H9 (cell line): Measurements from ENCODE around the gene MAPK14. TPM values are rescaled to one million over a fixed set of nuclear protein-coding genes. Genes with fewer than 3 reads are reported as not detected.

Experiments used
- DNase-seq: peaks from one replicate; pipeline ENCODE4 v3.0.0-alpha.2; 2017
- H2AFZ ChIP-seq: one replicate; pipeline ENCODE4 v1.6.1; 2013; ENCODE audit warnings: mild to moderate bottlenecking, low read length, control low read depth, moderate library complexity
- H2AK5ac ChIP-seq: 2 replicates; pipeline ENCODE4 v1.6.1; 2013; ENCODE audit warnings: low read length, control low read depth, mixed read lengths; ENCODE audit not compliant: insufficient read length
- H2BK120ac ChIP-seq: one replicate; pipeline ENCODE4 v1.6.1; 2013; ENCODE audit warnings: low read depth, mild to moderate bottlenecking, low read length, control low read depth, inconsistent platforms; ENCODE audit not compliant: poor library complexity, severe bottlenecking
- H2BK12ac ChIP-seq: 2 replicates; pipeline ENCODE4 v1.6.1; 2013; ENCODE audit warnings: low read length, control low read depth, mixed read lengths, low read depth; ENCODE audit not compliant: insufficient read length
- H2BK15ac ChIP-seq: 2 replicates; pipeline ENCODE4 v1.6.1; 2013; ENCODE audit warnings: low read depth, low read length, control low read depth
- H2BK20ac ChIP-seq: one replicate; pipeline ENCODE4 v1.6.1; 2013; ENCODE audit warnings: low read depth, mild to moderate bottlenecking, low read length, control low read depth, inconsistent platforms; ENCODE audit not compliant: poor library complexity, severe bottlenecking
- H2BK5ac ChIP-seq: 2 replicates; pipeline ENCODE4 v1.6.1; 2013; ENCODE audit warnings: low read length, control low read depth, mixed read lengths; ENCODE audit not compliant: insufficient read length
- H3K14ac ChIP-seq: 2 replicates; pipeline ENCODE4 v1.6.1; 2013; ENCODE audit warnings: low read length, control low read depth; ENCODE audit not compliant: insufficient read depth
- H3K18ac ChIP-seq: 2 replicates; pipeline ENCODE4 v1.6.1; 2013; ENCODE audit warnings: low read depth, mild to moderate bottlenecking, mixed read lengths, low read length, control low read depth; ENCODE audit not compliant: insufficient read length
- H3K23ac ChIP-seq: 2 replicates; pipeline ENCODE4 v1.6.1; 2013; ENCODE audit warnings: low read length, control low read depth, mixed read lengths, low read depth; ENCODE audit not compliant: insufficient read length
- H3K23me2 ChIP-seq: 2 replicates; pipeline ENCODE4 v1.6.1; 2013; ENCODE audit warnings: low read depth, mild to moderate bottlenecking, mixed read lengths, low read length, control low read depth; ENCODE audit not compliant: insufficient read length, poor library complexity, severe bottlenecking
- H3K27ac ChIP-seq: 2 replicates; pipeline ENCODE4 v1.5.1; 2013; ENCODE audit warnings: low read length, control low read depth, mixed read lengths, low read depth; ENCODE audit not compliant: insufficient read length
- H3K27me3 ChIP-seq: 2 replicates; pipeline ENCODE4 v1.6.1; 2013; ENCODE audit warnings: low read length, control low read depth, inconsistent platforms; ENCODE audit not compliant: insufficient read depth
- H3K4ac ChIP-seq: 2 replicates; pipeline ENCODE4 v1.6.1; 2013; ENCODE audit warnings: low read depth, mild to moderate bottlenecking, control low read depth, inconsistent platforms, low read length, moderate library complexity
- H3K4me1 ChIP-seq: 2 replicates; pipeline ENCODE4 v1.6.1; 2013; ENCODE audit warnings: low read length, control low read depth, inconsistent platforms; ENCODE audit not compliant: insufficient read depth
- H3K4me2 ChIP-seq: 2 replicates; pipeline ENCODE4 v1.6.1; 2013; ENCODE audit warnings: low read length, control low read depth, mixed read lengths; ENCODE audit not compliant: insufficient read length, insufficient read depth
- H3K56ac ChIP-seq: 2 replicates; pipeline ENCODE4 v1.6.1; 2013; ENCODE audit warnings: low read depth, mild to moderate bottlenecking, mixed read lengths, low read length, control low read depth; ENCODE audit not compliant: insufficient read length
- H3K79me1 ChIP-seq: 2 replicates; pipeline ENCODE4 v1.6.1; 2013; ENCODE audit warnings: low read depth, mild to moderate bottlenecking, moderate library complexity, low read length, control low read depth, inconsistent platforms; ENCODE audit not compliant: insufficient read depth, poor library complexity, severe bottlenecking
- H3K79me2 ChIP-seq: 2 replicates; pipeline ENCODE4 v1.6.1; 2013; ENCODE audit warnings: low read length, control low read depth, inconsistent platforms; ENCODE audit not compliant: insufficient read depth
- H3K9ac ChIP-seq: 2 replicates; pipeline ENCODE4 v1.6.1; 2013; ENCODE audit warnings: low read length, control low read depth, mixed read lengths; ENCODE audit not compliant: insufficient read length; ENCODE audit errors: extremely low read depth
- H3K9me3 ChIP-seq: one replicate; pipeline ENCODE4 v1.6.1; 2013; ENCODE audit warnings: low read depth, low read length, inconsistent platforms; ENCODE audit not compliant: control insufficient read depth
- H3T11ph ChIP-seq: one replicate; pipeline ENCODE4 v1.6.1; 2013; ENCODE audit warnings: mild to moderate bottlenecking, low read length, control low read depth, inconsistent platforms
- H4K20me1 ChIP-seq: one replicate; pipeline ENCODE4 v1.6.1; 2013; ENCODE audit not compliant: control insufficient read depth, insufficient read length, insufficient read depth
- H4K5ac ChIP-seq: 2 replicates; pipeline ENCODE4 v1.6.1; 2013; ENCODE audit warnings: low read depth, mild to moderate bottlenecking, mixed read lengths, low read length, control low read depth; ENCODE audit not compliant: insufficient read length
- H4K8ac ChIP-seq: replicated peaks from 2 replicates; pipeline ENCODE4 v1.6.1; 2013; ENCODE audit warnings: low read length, control low read depth, mixed read lengths, low read depth; ENCODE audit not compliant: insufficient read length
- H4K91ac ChIP-seq: 2 replicates; pipeline ENCODE4 v1.6.1; 2013; ENCODE audit warnings: low read depth, mild to moderate bottlenecking, moderate library complexity, mixed read lengths, low read length, control low read depth; ENCODE audit not compliant: insufficient read length
- H3K27ac Mint-ChIP-seq, 3 experiments: 2 replicates in 2 of 3; 3 replicates in 1 of 3; pipeline ENCODE4 v1.8.0; 2020 to 2021; ENCODE audit warnings: mixed read lengths in 3 of 3, mild to moderate bottlenecking in 1 of 3, moderate library complexity in 1 of 3
- H3K27me3 Mint-ChIP-seq: 2 replicates; pipeline ENCODE4 v1.8.0; 2021; ENCODE audit warnings: low read depth, mild to moderate bottlenecking, moderate library complexity, mixed read lengths
- H3K36me3 Mint-ChIP-seq, 3 experiments: 2 replicates in 2 of 3; 3 replicates in 1 of 3; pipeline ENCODE4 v1.8.0; 2020 to 2021; ENCODE audit warnings: low read depth in 3 of 3, mixed read lengths in 3 of 3; ENCODE audit not compliant: insufficient read depth in 1 of 3
- H3K4me1 Mint-ChIP-seq, 2 experiments: 2 replicates each; pipeline ENCODE4 v1.8.0; 2020; ENCODE audit warnings: mixed read lengths in 2 of 2
- H3K4me3 Mint-ChIP-seq, 2 experiments: 2 replicates in 1 of 2; 3 replicates in 1 of 2; pipeline ENCODE4 v1.8.0; 2020 to 2021; ENCODE audit warnings: mild to moderate bottlenecking in 2 of 2, mixed read lengths in 2 of 2, moderate library complexity in 1 of 2
- H3K9me3 Mint-ChIP-seq, 2 experiments: 2 replicates in 1 of 2; 3 replicates in 1 of 2; pipeline ENCODE4 v1.8.0; 2020; ENCODE audit warnings: mild to moderate bottlenecking in 2 of 2, mixed read lengths in 2 of 2, moderate library complexity in 1 of 2
- CTCF ChIP-seq: fragments of 200-600 bp; sonication (generic); conservative IDR thresholded peaks from 3 replicates; pipeline ENCODE4 v1.8.0; 2021; ENCODE audit warnings: antibody characterized with exemption, mild to moderate bottlenecking
- WGBS: extraction: QIAGEN DNeasy Blood & Tissue Kit; methylation state at CpG from one replicate; pipeline ENCODE4 v1.1.7; 2013; ENCODE audit warnings: missing lambda C conversion rate, low lambda C conversion rate, mixed read lengths; ENCODE audit not compliant: insufficient read length; ENCODE audit errors: extremely low coverage; 5-methylcytosine and 5-hydroxymethylcytosine counted together
- total RNA-seq: library from RNA; stranded (reverse); gene quantifications from 2 replicates; pipeline ENCODE4 v1.2.1, GENCODE V29; 2021

MAPK14 gene
- total RNA-seq, 1 experiment from 2014 or later: 40.5 TPM

- no peak overlapping the region for H4K8ac ChIP-seq
- no peak overlapping the region for H3K4ac ChIP-seq
- no peak overlapping the region for H4K91ac ChIP-seq
- no peak overlapping the region for H3K9ac ChIP-seq
- H3K36me3 Mint-ChIP-seq: peaks cover 12 to 32% (median 14%) of the 10 kb centered on the region in 3 experiments; a peak in 6 of 7 replicates
- H3K4me1 ChIP-seq: no peaks in the 10 kb centered on the region
- H2BK20ac ChIP-seq: no peak overlapping the region
- no peak overlapping the region for H3K23ac ChIP-seq
- no peak overlapping the region for H2AFZ ChIP-seq
- H3K79me1 ChIP-seq: no peaks in the 10 kb centered on the region
- H3K27ac ChIP-seq: no peak overlapping the region
- H3K14ac ChIP-seq: no peak overlapping the region
- TF ChIP-seq CTCF: peak; percentile 55; the same call in 2 of the 3 replicates
- H3K27me3 Mint-ChIP-seq: no peaks in the 10 kb centered on the region
- no peak overlapping the region for H2BK15ac ChIP-seq
- no peaks in the 10 kb centered on the region for H3K27me3 ChIP-seq
- no peak overlapping the region for H2AK5ac ChIP-seq
- H3K56ac ChIP-seq: no peak overlapping the region
- no peak overlapping the region for H3K4me2 ChIP-seq
- H3K23me2 ChIP-seq: no peaks in the 10 kb centered on the region
- H4K5ac ChIP-seq: no peak overlapping the region
- H3K4me3 Mint-ChIP-seq: no peak overlapping the region
- no peaks in the 10 kb centered on the region for H3K79me2 ChIP-seq
- peaks cover 4% of the 10 kb centered on the region in 2 experiments; a peak in 2 of 4 replicates for H3K4me1 Mint-ChIP-seq
- peak overlapping the region in 1 of 3 experiments; percentile 19; a peak in 1 of 7 replicates for H3K27ac Mint-ChIP-seq
- no peak overlapping the region for H2BK120ac ChIP-seq
- no peak overlapping the region for H2BK12ac ChIP-seq
- no CpG with 5 or more reads among the region's 3 CpGs for WGBS
- DNase-seq: no peak
- no peaks in the 10 kb centered on the region for H4K20me1 ChIP-seq
- no peak overlapping the region for H2BK5ac ChIP-seq
- no peak overlapping the region for H3T11ph ChIP-seq
- H3K9me3 Mint-ChIP-seq: no peaks in the 10 kb centered on the region
- H3K9me3 ChIP-seq: no peaks in the 10 kb centered on the region
- no peak overlapping the region for H3K18ac ChIP-seq
Measured at GRCh38 chr6:36075656-36076055, 48.0 kb downstream of the MAPK14 start.
